GM21528 (cell line): Measurements from ENCODE around the gene DDI1.

Experiments used
- ATAC-seq: cut with Tn5 transposase; IDR thresholded peaks from one replicate; pipeline ENCODE4 v1.9.1; 2021; ENCODE audit warnings: mild to moderate bottlenecking, moderate library complexity; ENCODE audit not compliant: unreplicated experiment, low FRiP score

Gene DDI1

GRCh38 chr11:104075091-104075490 is 38.7 kb downstream of the DDI1 start:
- ATAC-seq: no peak

GRCh38 chr11:104075706-104076105 is 39.3 kb downstream of the DDI1 start:
- no peak for ATAC-seq

GRCh38 chr11:104076455-104076854 is 40.0 kb downstream of the DDI1 start:
- ATAC-seq: no peak

GRCh38 chr11:104078245-104078644 is 41.8 kb downstream of the DDI1 start:
- ATAC-seq: no peak

GRCh38 chr11:104078995-104079394 is 42.6 kb downstream of the DDI1 start:
- ATAC-seq: no peak

- no peak for ATAC-seq
Measured at GRCh38 chr11:104086621-104087020, 50.2 kb downstream of the DDI1 start.
